ENCODE data around the gene MEF2A.

Gene MEF2A

GRCh38 chr15:99753066-99753465 is 187.3 kb downstream of the MEF2A start:
- in situ Hi-C loops (cut with MboI; ENCODE audit: low sequenced_read_pairs) = no loop called here

GRCh38 chr15:99755692-99756409 is 190.1 kb downstream of the MEF2A start:
- in situ Hi-C loops (cut with MboI; ENCODE audit: low sequenced_read_pairs) = no loop called here

- in situ Hi-C loops (cut with MboI; ENCODE audit: low sequenced_read_pairs) = no loop called here
These were observed 196.5 kb downstream of the MEF2A start for GRCh38 chr15:99762288-99762687.

GRCh38 chr15:99763827-99764226 is 198.0 kb downstream of the MEF2A start:
- in situ Hi-C loops (cut with MboI; ENCODE audit: low sequenced_read_pairs) = no loop called here

GRCh38 chr15:99764522-99764921 is 198.7 kb downstream of the MEF2A start:
- in situ Hi-C loops (cut with MboI; ENCODE audit: low sequenced_read_pairs) = no loop called here
